Peyer's patch (tissue), 4 donors: ENCODE data around the gene SLC39A3.

ENCODE experiments used
- CTCF ChIP-seq, 6 experiments: fragments of 450-650 bp in 4 of 6; fragments of 200-600 bp in 2 of 6; sonication (generic) in 1 of 6; IDR thresholded peaks; one replicate each; pipeline ENCODE4 v1.5.1; 2017 to 2019; ENCODE audit warnings: antibody characterized with exemption in 6 of 6, mild to moderate bottlenecking in 3 of 6, moderate library complexity in 1 of 6
- POLR2A ChIP-seq, 2 donors: fragments of 450-650 bp; IDR thresholded peaks; one replicate each; pipeline ENCODE4 v1.5.1; 2017; ENCODE audit warnings: antibody characterized with exemption in 2 of 2, mild to moderate bottlenecking in 2 of 2, moderate library complexity in 2 of 2

- no peak for TF ChIP-seq CTCF (IDR thresholded peaks at IDR 0.05)
- no peak for TF ChIP-seq POLR2A (IDR thresholded peaks at IDR 0.05)
Measured at GRCh38 chr19:2690856-2691255, 49.0 kb downstream of the SLC39A3 start.
